ENCODE results near the gene DRC3.

Gene DRC3

GRCh38 chr17:17990282-17990681, 17.6 kb downstream of the DRC3 start:
- Histone ChIP-seq H3K27me3 (ENCODE audit: insufficient read depth, low read length, poor library complexity, severe bottlenecking) (no peaks in the 10 kb centered on the region), H3K9me2 (replicated peaks; ENCODE audit: low read depth, low read length) (no peaks in the 10 kb centered on the region), H3K4me2 (ENCODE audit: low read depth, low read length, poor library complexity, severe bottlenecking) (no peak overlapping the region), H3K9me3 (ENCODE audit: insufficient read depth, low read depth, low read length) (no peaks in the 10 kb centered on the region), H3K36me3 (ENCODE audit: insufficient read depth, low read length) (no peaks in the 10 kb centered on the region), H3K9ac (ENCODE audit: low read depth, low read length, poor library complexity, severe bottlenecking) (no peak overlapping the region), H3K4me1 (ENCODE audit: insufficient read depth, low read length, poor library complexity, severe bottlenecking) (no peaks in the 10 kb centered on the region), H4K20me1 (ENCODE audit: insufficient read depth, low read length, poor library complexity, severe bottlenecking) (no peaks in the 10 kb centered on the region), H3K79me2 (ENCODE audit: insufficient read depth, low read length) (no peaks in the 10 kb centered on the region), H2AFZ (ENCODE audit: low read length) (no peak overlapping the region), H3K4me3 (ENCODE audit: low read length, poor library complexity, severe bottlenecking) (no peak overlapping the region), H3F3A (ENCODE audit: low read depth) (no peaks in the 10 kb centered on the region)
- TF ChIP-seq CTCF (conservative IDR thresholded peaks at IDR 0.05; ENCODE audit: low read length) (no peak), EZH2phosphoT487 (IDR thresholded peaks at IDR 0.05; ENCODE audit: borderline replicate concordance) (no peak)

- TF ChIP-seq CTCF (conservative IDR thresholded peaks at IDR 0.05; ENCODE audit: low read length) (no peak), EZH2phosphoT487 (IDR thresholded peaks at IDR 0.05; ENCODE audit: borderline replicate concordance) (no peak)
- no peaks in the 10 kb centered on the region for H3K9me2 ChIP-seq (replicated peaks; ENCODE audit: low read depth, low read length)
- no peaks in the 10 kb centered on the region for H3K36me3 ChIP-seq (ENCODE audit: insufficient read depth, low read length)
- no peaks in the 10 kb centered on the region for H3K4me1 ChIP-seq (ENCODE audit: insufficient read depth, low read length, poor library complexity, severe bottlenecking)
- H4K20me1 ChIP-seq (ENCODE audit: insufficient read depth, low read length, poor library complexity, severe bottlenecking), result no peaks in the 10 kb centered on the region
- H3K79me2 ChIP-seq (ENCODE audit: insufficient read depth, low read length), result no peaks in the 10 kb centered on the region
- H2AFZ ChIP-seq (ENCODE audit: low read length), result no peak overlapping the region
- no peak overlapping the region for H3K4me3 ChIP-seq (ENCODE audit: low read length, poor library complexity, severe bottlenecking)
- no peak overlapping the region for H3K4me2 ChIP-seq (ENCODE audit: low read depth, low read length, poor library complexity, severe bottlenecking)
- no peaks in the 10 kb centered on the region for H3K27me3 ChIP-seq (ENCODE audit: insufficient read depth, low read length, poor library complexity, severe bottlenecking)
- H3K9ac ChIP-seq (ENCODE audit: low read depth, low read length, poor library complexity, severe bottlenecking), result no peak overlapping the region
- H3F3A ChIP-seq (ENCODE audit: low read depth), result no peaks in the 10 kb centered on the region
- H3K9me3 ChIP-seq (ENCODE audit: insufficient read depth, low read depth, low read length), result no peaks in the 10 kb centered on the region
Observed at GRCh38 chr17:17993366-17993765, 20.7 kb downstream of the DRC3 start.

- Histone ChIP-seq H3K9me2 (replicated peaks; ENCODE audit: low read depth, low read length) (no peaks in the 10 kb centered on the region), H3K4me1 (ENCODE audit: insufficient read depth, low read length, poor library complexity, severe bottlenecking) (no peaks in the 10 kb centered on the region), H3K36me3 (ENCODE audit: insufficient read depth, low read length) (no peaks in the 10 kb centered on the region), H3K9me3 (ENCODE audit: insufficient read depth, low read depth, low read length) (no peaks in the 10 kb centered on the region), H3K27me3 (ENCODE audit: insufficient read depth, low read length, poor library complexity, severe bottlenecking) (no peaks in the 10 kb centered on the region), H3K4me2 (ENCODE audit: low read depth, low read length, poor library complexity, severe bottlenecking) (no peak overlapping the region), H3K9ac (ENCODE audit: low read depth, low read length, poor library complexity, severe bottlenecking) (no peak overlapping the region), H3K4me3 (ENCODE audit: low read length, poor library complexity, severe bottlenecking) (no peak overlapping the region), H4K20me1 (ENCODE audit: insufficient read depth, low read length, poor library complexity, severe bottlenecking) (no peaks in the 10 kb centered on the region), H2AFZ (ENCODE audit: low read length) (no peak overlapping the region), H3K79me2 (ENCODE audit: insufficient read depth, low read length) (no peaks in the 10 kb centered on the region), H3F3A (ENCODE audit: low read depth) (no peaks in the 10 kb centered on the region)
- TF ChIP-seq EZH2phosphoT487 (IDR thresholded peaks at IDR 0.05; ENCODE audit: borderline replicate concordance) (no peak), CTCF (conservative IDR thresholded peaks at IDR 0.05; ENCODE audit: low read length) (no peak)
Observed at GRCh38 chr17:17993852-17994251, 21.2 kb downstream of the DRC3 start.

Measured in Loucy (cell line).